ENCODE results near the gene STARD13.

GRCh38 chr13:33184530-33184929 lies 101.0 kb downstream of the STARD13 start:
- TF ChIP-seq CTCF (IDR thresholded peaks at IDR 0.05; ENCODE audit: low read length) = no peak
- no peak for TF ChIP-seq EZH2phosphoT487 (IDR thresholded peaks at IDR 0.05; ENCODE audit: low read length)
- TF ChIP-seq EZH2 (optimal IDR thresholded peaks at IDR 0.05; ENCODE audit: low read depth, low read length) = no peak

Data from MM.1S (cell line).